Measurements from ENCODE around the gene UTP20.

GRCh38 chr12:101325590-101325989 is 45.7 kb downstream of the UTP20 start:
- TF ChIP-seq CTCF (IDR thresholded peaks at IDR 0.05; ENCODE audit: low read depth, low read length, missing input control) (no peak), FOXA1 (IDR thresholded peaks at IDR 0.05) (no peak), ATF3 (IDR thresholded peaks at IDR 0.05) (no peak), YY1 (IDR thresholded peaks at IDR 0.05) (no peak), TAF1 (conservative IDR thresholded peaks at IDR 0.05) (no peak), EGR1 (IDR thresholded peaks at IDR 0.05; ENCODE audit: low read depth in 2 of 2) (no peak), FOXA2 (IDR thresholded peaks at IDR 0.05) (no peak), JUND (IDR thresholded peaks at IDR 0.05) (no peak), SP1 (IDR thresholded peaks at IDR 0.05) (no peak)
- TF ChIP-seq, protein P1, sequence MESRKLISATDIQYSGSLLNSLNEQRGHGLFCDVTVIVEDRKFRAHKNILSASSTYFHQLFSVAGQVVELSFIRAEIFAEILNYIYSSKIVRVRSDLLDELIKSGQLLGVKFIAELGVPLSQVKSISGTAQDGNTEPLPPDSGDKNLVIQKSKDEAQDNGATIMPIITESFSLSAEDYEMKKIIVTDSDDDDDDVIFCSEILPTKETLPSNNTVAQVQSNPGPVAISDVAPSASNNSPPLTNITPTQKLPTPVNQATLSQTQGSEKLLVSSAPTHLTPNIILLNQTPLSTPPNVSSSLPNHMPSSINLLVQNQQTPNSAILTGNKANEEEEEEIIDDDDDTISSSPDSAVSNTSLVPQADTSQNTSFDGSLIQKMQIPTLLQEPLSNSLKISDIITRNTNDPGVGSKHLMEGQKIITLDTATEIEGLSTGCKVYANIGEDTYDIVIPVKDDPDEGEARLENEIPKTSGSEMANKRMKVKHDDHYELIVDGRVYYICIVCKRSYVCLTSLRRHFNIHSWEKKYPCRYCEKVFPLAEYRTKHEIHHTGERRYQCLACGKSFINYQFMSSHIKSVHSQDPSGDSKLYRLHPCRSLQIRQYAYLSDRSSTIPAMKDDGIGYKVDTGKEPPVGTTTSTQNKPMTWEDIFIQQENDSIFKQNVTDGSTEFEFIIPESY (IDR thresholded peaks at IDR 0.05) = no peak
- TF ChIP-seq, protein P2, sequence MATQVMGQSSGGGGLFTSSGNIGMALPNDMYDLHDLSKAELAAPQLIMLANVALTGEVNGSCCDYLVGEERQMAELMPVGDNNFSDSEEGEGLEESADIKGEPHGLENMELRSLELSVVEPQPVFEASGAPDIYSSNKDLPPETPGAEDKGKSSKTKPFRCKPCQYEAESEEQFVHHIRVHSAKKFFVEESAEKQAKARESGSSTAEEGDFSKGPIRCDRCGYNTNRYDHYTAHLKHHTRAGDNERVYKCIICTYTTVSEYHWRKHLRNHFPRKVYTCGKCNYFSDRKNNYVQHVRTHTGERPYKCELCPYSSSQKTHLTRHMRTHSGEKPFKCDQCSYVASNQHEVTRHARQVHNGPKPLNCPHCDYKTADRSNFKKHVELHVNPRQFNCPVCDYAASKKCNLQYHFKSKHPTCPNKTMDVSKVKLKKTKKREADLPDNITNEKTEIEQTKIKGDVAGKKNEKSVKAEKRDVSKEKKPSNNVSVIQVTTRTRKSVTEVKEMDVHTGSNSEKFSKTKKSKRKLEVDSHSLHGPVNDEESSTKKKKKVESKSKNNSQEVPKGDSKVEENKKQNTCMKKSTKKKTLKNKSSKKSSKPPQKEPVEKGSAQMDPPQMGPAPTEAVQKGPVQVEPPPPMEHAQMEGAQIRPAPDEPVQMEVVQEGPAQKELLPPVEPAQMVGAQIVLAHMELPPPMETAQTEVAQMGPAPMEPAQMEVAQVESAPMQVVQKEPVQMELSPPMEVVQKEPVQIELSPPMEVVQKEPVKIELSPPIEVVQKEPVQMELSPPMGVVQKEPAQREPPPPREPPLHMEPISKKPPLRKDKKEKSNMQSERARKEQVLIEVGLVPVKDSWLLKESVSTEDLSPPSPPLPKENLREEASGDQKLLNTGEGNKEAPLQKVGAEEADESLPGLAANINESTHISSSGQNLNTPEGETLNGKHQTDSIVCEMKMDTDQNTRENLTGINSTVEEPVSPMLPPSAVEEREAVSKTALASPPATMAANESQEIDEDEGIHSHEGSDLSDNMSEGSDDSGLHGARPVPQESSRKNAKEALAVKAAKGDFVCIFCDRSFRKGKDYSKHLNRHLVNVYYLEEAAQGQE (IDR thresholded peaks at IDR 0.05) = no peak
- TF ChIP-seq, protein P3, sequence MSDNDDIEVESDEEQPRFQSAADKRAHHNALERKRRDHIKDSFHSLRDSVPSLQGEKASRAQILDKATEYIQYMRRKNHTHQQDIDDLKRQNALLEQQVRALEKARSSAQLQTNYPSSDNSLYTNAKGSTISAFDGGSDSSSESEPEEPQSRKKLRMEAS (IDR thresholded peaks at IDR 0.05) = no peak
